Natural killer cell (primary cell): ENCODE measurements around the gene AKAP8. TPM values are rescaled to one million over a fixed set of nuclear protein-coding genes. Genes with fewer than 3 reads are reported as not detected.
"Not testable (repeated sequence)": the region's sequence is repeated elsewhere in the genome, so short reads cannot be mapped to it uniquely, and the experiment has no call there.

ENCODE experiments used
- ATAC-seq, 3 donors: fragments of 150-1000 bp in 2 of 3; fragments of 200-7000 bp in 1 of 3; cut with Tn5 transposase; 1 replicate in 1 of 3; 2 replicates in 2 of 3; pipeline ENCODE4 v1.10.0; 2021; ENCODE audit warnings: mild to moderate bottlenecking in 2 of 3, moderate library complexity in 2 of 3
- DNase-seq, 2 donors: peaks; one replicate each; pipeline versions ENCODE4 v3.0.0 to v3.0.0-alpha.2; 2013 to 2021; ENCODE audit warnings: mixed read lengths in 1 of 2
- H3K27ac ChIP-seq: one replicate; pipeline ENCODE4 v1.5.1; 2013; ENCODE audit warnings: mild to moderate bottlenecking, low read length
- H3K27me3 ChIP-seq: one replicate; pipeline ENCODE4 v1.6.1; 2013; ENCODE audit warnings: low read length; ENCODE audit not compliant: control insufficient read depth, insufficient read depth
- H3K36me3 ChIP-seq: one replicate; pipeline ENCODE4 v1.6.1; 2013; ENCODE audit warnings: low read length; ENCODE audit not compliant: control insufficient read depth, insufficient read depth
- H3K4me1 ChIP-seq: one replicate; pipeline ENCODE4 v1.6.1; 2013; ENCODE audit warnings: low read length; ENCODE audit not compliant: control insufficient read depth, insufficient read depth
- H3K4me3 ChIP-seq: one replicate; pipeline ENCODE4 v1.5.1; 2013; ENCODE audit warnings: low read length
- H3K9me3 ChIP-seq: one replicate; pipeline ENCODE4 v1.6.1; 2013; ENCODE audit warnings: low read length; ENCODE audit not compliant: control insufficient read depth, insufficient read depth
- H3K27ac Mint-ChIP-seq, 2 donors: one replicate each; pipeline ENCODE4 v1.8.0; 2022; ENCODE audit warnings: mild to moderate bottlenecking in 2 of 2, mixed read lengths in 2 of 2, moderate library complexity in 1 of 2
- H3K27me3 Mint-ChIP-seq, 2 donors: one replicate each; pipeline ENCODE4 v1.8.0; 2022; ENCODE audit warnings: low read depth in 2 of 2, mixed read lengths in 2 of 2
- H3K36me3 Mint-ChIP-seq: one replicate; pipeline ENCODE4 v1.8.0; 2022; ENCODE audit warnings: mixed read lengths
- H3K4me1 Mint-ChIP-seq, 2 donors: one replicate each; pipeline ENCODE4 v1.8.0; 2022; ENCODE audit warnings: mixed read lengths in 2 of 2
- H3K4me3 Mint-ChIP-seq: one replicate; pipeline ENCODE4 v1.8.0; 2022; ENCODE audit warnings: mild to moderate bottlenecking, moderate library complexity, mixed read lengths
- H3K9me3 Mint-ChIP-seq, 2 donors: one replicate each; pipeline ENCODE4 v1.8.0; 2022; ENCODE audit warnings: mixed read lengths in 2 of 2
- CTCF ChIP-seq: fragments of 200-600 bp; IDR thresholded peaks from one replicate; pipeline ENCODE4 v1.8.0; 2022; ENCODE audit warnings: antibody characterized with exemption
- WGBS: methylation state at CpG from one replicate; pipeline ENCODE4 v1.1.7; 2013; ENCODE audit warnings: missing lambda C conversion rate; ENCODE audit not compliant: insufficient coverage; 5-methylcytosine and 5-hydroxymethylcytosine counted together
- intact Hi-C: fragments of 100-400 bp; cut with micrococcal nuclease; formaldehyde crosslinking; loops from one replicate; pipeline ENCODE4 v1.14.2; 2022
- total RNA-seq, 4 donors: library from RNA; stranded (reverse); fragments of 120-200 nt in 1 of 4; gene quantifications; one replicate each; pipeline versions ENCODE4 v1.2.3 to v1.2.4, GENCODE V29; 2013 to 2022

AKAP8 gene
- total RNA-seq, 3 donors from 2014 or later (not counting 1 experiment from before 2014, with no cell fraction given) = 65.3 to 87.6 (median 76.9) TPM

GRCh38 chr19:15412832-15413231, 33.2 kb upstream of the AKAP8 start:
- Mint-ChIP-seq H3K9me3 (no peaks in the 10 kb centered on the region), H3K27me3 (no peaks in the 10 kb centered on the region), H3K4me1 (peaks cover 34 to 38% of the 10 kb centered on the region in 2 donors), H3K27ac (peak overlapping the region in 1 of 2 donors; percentile 36), H3K36me3 (no peaks in the 10 kb centered on the region), H3K4me3 (no peak overlapping the region)
- WGBS = 81% methylated on average over 4 of the region's 4 CpGs
- Histone ChIP-seq H3K27me3 (no peaks in the 10 kb centered on the region), H3K4me3 (no peak overlapping the region), H3K36me3 (peaks cover 17% of the 10 kb centered on the region), H3K9me3 (no peaks in the 10 kb centered on the region), H3K27ac (no peak overlapping the region), H3K4me1 (peaks cover 19% of the 10 kb centered on the region)
- no peak for DNase-seq
- no peak for ATAC-seq
- TF ChIP-seq CTCF = no peak
- intact Hi-C loops = no loop called here

GRCh38 chr19:15411351-15411750, 31.8 kb upstream of the AKAP8 start:
- 100% methylated on average over 1 of the region's 2 CpGs for WGBS
- peaks cover 20% of the 10 kb centered on the region for H3K36me3 ChIP-seq
- H3K27me3 Mint-ChIP-seq, intact Hi-C loops, H3K36me3 Mint-ChIP-seq, H3K9me3 ChIP-seq, ATAC-seq, H3K27ac ChIP-seq, H3K4me3 Mint-ChIP-seq, DNase-seq, H3K27ac Mint-ChIP-seq, H3K27me3 ChIP-seq, H3K4me1 ChIP-seq, H3K4me3 ChIP-seq, H3K9me3 Mint-ChIP-seq: not testable (repeated sequence)
- peaks cover 26% of the 10 kb centered on the region in 2 donors for H3K4me1 Mint-ChIP-seq

GRCh38 chr19:15404780-15405211, 25.2 kb upstream of the AKAP8 start:
- DNase-seq = no peak
- Histone ChIP-seq H3K36me3 (peaks cover 53% of the 10 kb centered on the region), H3K27me3 (no peaks in the 10 kb centered on the region), H3K9me3 (no peaks in the 10 kb centered on the region), H3K4me1 (peaks cover 10% of the 10 kb centered on the region), H3K27ac (no peak overlapping the region), H3K4me3 (no peak overlapping the region)
- H3K27me3 Mint-ChIP-seq = no peaks in the 10 kb centered on the region
- peaks cover 29 to 35% of the 10 kb centered on the region in 2 donors for H3K4me1 Mint-ChIP-seq
- no peak for ATAC-seq
- WGBS = 55% methylated on average over 3 of the region's 3 CpGs
- intact Hi-C loops = no loop called here
- no peaks in the 10 kb centered on the region for H3K9me3 Mint-ChIP-seq
- H3K4me3 Mint-ChIP-seq = no peak overlapping the region
- TF ChIP-seq CTCF = no peak
- H3K27ac Mint-ChIP-seq = peak overlapping the region in 1 of 2 donors; percentile 5
- H3K36me3 Mint-ChIP-seq = no peaks in the 10 kb centered on the region

DNA sequence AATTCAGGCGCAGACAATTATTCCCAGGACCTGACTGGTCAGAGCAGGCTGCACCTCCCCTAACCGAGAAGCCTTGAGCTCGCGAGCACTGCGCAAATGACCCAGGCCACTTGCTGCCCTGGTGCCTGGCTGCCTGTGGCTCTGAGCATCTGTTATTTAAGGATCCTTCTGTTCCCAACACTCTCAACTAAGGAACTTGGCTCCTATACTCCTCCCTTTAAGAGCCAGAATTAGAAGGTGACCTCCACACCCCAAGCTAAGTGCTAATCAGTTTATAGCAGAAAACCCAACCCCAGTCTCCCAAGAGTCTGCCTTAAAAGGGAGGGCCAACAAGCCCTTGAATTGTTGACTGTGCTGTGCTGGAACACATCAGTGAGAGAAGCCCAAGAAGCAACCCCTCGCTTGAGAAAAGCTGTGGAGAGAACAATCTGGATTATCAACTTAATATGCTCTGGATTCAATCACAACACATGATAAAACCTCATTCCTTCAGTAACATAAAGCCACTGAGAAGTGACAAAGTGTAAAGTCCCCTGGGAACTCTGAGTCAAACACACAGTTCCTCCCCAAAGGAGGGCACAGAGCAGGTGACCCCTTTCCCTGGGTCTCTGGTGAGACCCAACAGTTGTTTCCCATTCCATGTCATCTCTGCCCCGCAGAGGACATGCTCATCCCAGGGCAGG, 24.7 kb upstream of the AKAP8 start:
- Histone ChIP-seq H3K4me3 (no peak overlapping the region), H3K4me1 (peaks cover 10% of the 10 kb centered on the region), H3K36me3 (peaks cover 54% of the 10 kb centered on the region), H3K27ac (no peak overlapping the region), H3K9me3 (no peaks in the 10 kb centered on the region), H3K27me3 (no peaks in the 10 kb centered on the region)
- H3K27me3 Mint-ChIP-seq = no peaks in the 10 kb centered on the region
- intact Hi-C loops = no loop called here
- ATAC-seq = no peak
- 96% methylated on average over 7 of the region's 7 CpGs for WGBS
- no peaks in the 10 kb centered on the region for H3K36me3 Mint-ChIP-seq
- no peak for TF ChIP-seq CTCF
- H3K27ac Mint-ChIP-seq = peak overlapping the region in 1 of 2 donors; percentile 5
- no peak for DNase-seq
- no peaks in the 10 kb centered on the region for H3K9me3 Mint-ChIP-seq
- peaks cover 29 to 31% of the 10 kb centered on the region in 2 donors for H3K4me1 Mint-ChIP-seq
- no peak overlapping the region for H3K4me3 Mint-ChIP-seq
